ENCODE measurements around the gene EPS8L2. TPM values are rescaled to one million over a fixed set of nuclear protein-coding genes. Genes with fewer than 3 reads are reported as not detected.

The EPS8L2 gene
- total RNA-seq, 4 donors from 2014 or later: 107 to 193 (median 140) TPM

DNA sequence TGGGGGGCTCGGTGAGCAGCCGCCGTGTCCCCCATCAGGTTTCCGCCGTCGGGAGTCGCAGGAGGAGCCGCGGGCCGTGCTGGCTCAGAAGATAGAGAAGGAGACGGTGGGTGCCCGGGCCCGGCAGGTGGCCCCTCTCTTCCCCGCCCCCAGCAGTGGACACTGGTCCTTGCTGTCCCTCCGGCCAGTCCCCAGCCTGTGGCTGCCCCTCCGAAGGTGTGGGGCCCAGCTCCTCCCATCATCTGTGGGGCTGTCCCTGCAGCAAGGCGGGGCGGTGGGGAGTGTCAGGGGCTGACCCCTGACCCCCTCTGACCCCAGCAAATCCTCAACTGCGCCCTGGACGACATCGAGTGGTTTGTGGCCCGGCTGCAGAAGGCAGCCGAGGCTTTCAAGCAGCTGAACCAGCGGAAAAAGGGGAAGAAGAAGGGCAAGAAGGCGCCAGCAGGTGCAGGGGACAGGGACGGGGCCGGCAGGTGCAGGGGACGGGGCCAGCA, 15.3 kb downstream of the EPS8L2 start:
- peaks cover 13% of the 10 kb centered on the region for H3K27me3 ChIP-seq
- no peak overlapping the region for H3K27ac ChIP-seq
- peaks cover 22% of the 10 kb centered on the region for H3K36me3 ChIP-seq
- H3K4me3 ChIP-seq: peak overlapping the region; percentile 14
- no peaks in the 10 kb centered on the region for H3K9me3 ChIP-seq
- no peak for TF ChIP-seq EP300 (IDR thresholded peaks at IDR 0.05)
- no peak for TF ChIP-seq POLR2A (IDR thresholded peaks at IDR 0.05)
- TF ChIP-seq, protein P1, sequence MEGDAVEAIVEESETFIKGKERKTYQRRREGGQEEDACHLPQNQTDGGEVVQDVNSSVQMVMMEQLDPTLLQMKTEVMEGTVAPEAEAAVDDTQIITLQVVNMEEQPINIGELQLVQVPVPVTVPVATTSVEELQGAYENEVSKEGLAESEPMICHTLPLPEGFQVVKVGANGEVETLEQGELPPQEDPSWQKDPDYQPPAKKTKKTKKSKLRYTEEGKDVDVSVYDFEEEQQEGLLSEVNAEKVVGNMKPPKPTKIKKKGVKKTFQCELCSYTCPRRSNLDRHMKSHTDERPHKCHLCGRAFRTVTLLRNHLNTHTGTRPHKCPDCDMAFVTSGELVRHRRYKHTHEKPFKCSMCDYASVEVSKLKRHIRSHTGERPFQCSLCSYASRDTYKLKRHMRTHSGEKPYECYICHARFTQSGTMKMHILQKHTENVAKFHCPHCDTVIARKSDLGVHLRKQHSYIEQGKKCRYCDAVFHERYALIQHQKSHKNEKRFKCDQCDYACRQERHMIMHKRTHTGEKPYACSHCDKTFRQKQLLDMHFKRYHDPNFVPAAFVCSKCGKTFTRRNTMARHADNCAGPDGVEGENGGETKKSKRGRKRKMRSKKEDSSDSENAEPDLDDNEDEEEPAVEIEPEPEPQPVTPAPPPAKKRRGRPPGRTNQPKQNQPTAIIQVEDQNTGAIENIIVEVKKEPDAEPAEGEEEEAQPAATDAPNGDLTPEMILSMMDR (IDR thresholded peaks at IDR 0.05): no peak
- TF ChIP-seq POLR2AphosphoS5 (IDR thresholded peaks at IDR 0.05): no peak
- 71% methylated on average over 25 of the region's 28 CpGs for WGBS
- no peak for DNase-seq (ENCODE audit: low spot score in 2 of 2)
- peaks cover 33% of the 10 kb centered on the region for H3K4me1 ChIP-seq

DNA sequence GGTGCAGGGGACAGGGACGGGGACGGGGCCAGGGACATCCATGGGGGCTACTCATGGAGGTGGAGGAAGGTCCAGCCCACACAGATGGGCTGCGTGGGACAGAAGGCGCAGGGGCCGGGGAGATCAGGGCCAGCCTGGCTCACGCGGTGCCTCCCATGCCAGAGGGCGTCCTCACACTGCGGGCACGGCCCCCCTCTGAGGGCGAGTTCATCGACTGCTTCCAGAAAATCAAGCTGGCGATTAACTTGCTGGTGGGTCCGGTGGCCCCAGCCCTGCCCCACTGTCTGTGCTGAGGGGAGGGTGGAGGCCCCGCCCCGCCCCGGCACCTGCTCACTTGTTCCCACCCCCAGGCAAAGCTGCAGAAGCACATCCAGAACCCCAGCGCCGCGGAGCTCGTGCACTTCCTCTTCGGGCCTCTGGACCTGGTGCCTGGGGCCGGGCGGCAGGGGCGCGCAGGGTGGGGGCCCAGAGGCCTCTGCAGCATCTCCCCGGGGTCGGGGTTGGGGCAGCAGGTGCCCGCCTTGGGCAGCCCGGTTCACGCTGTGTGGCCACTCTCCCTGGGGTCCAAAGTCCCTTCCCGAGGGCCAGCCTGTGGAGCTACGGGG, 15.8 kb downstream of the EPS8L2 start:
- Histone ChIP-seq H3K27ac (no peak overlapping the region), H3K27me3 (peaks cover 13% of the 10 kb centered on the region), H3K4me1 (peaks cover 39% of the 10 kb centered on the region), H3K4me3 (no peak overlapping the region), H3K9me3 (no peaks in the 10 kb centered on the region), H3K36me3 (peaks cover 22% of the 10 kb centered on the region)
- 68% methylated on average over 12 of the region's 33 CpGs for WGBS
- TF ChIP-seq, protein P1 (IDR thresholded peaks at IDR 0.05): no peak
- no peak for TF ChIP-seq POLR2A (IDR thresholded peaks at IDR 0.05)
- TF ChIP-seq EP300 (IDR thresholded peaks at IDR 0.05): no peak
- TF ChIP-seq POLR2AphosphoS5 (IDR thresholded peaks at IDR 0.05): no peak
- peak in 1 of 2 donors; percentile 64 for DNase-seq (ENCODE audit: low spot score in 2 of 2)

DNA sequence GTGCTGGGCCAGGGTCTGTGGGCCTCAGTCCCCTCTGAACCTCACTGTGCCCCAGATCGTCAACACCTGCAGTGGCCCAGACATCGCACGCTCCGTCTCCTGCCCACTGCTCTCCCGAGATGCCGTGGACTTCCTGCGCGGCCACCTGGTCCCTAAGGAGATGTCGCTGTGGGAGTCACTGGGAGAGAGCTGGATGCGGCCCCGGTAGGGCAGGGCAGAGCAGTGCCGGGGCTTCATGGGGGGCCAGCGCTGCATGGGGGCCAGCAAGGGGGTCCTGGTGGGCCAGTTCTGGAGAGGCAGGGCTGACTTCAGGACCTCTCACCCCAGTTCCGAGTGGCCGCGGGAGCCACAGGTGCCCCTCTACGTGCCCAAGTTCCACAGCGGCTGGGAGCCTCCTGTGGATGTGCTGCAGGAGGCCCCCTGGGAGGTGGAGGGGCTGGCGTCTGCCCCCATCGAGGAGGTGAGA, 16.3 kb downstream of the EPS8L2 start:
- Histone ChIP-seq H3K27ac (no peak overlapping the region), H3K27me3 (peaks cover 13% of the 10 kb centered on the region), H3K4me1 (peaks cover 43% of the 10 kb centered on the region), H3K9me3 (no peaks in the 10 kb centered on the region), H3K4me3 (no peak overlapping the region), H3K36me3 (peaks cover 22% of the 10 kb centered on the region)
- 64% methylated on average over 8 of the region's 20 CpGs for WGBS
- TF ChIP-seq, protein P1 (IDR thresholded peaks at IDR 0.05): no peak
- no peak for TF ChIP-seq POLR2AphosphoS5 (IDR thresholded peaks at IDR 0.05)
- TF ChIP-seq EP300 (IDR thresholded peaks at IDR 0.05): no peak
- TF ChIP-seq POLR2A (IDR thresholded peaks at IDR 0.05): no peak
- DNase-seq (ENCODE audit: low spot score in 2 of 2): peak in 1 of 2 donors; percentile 63

DNA sequence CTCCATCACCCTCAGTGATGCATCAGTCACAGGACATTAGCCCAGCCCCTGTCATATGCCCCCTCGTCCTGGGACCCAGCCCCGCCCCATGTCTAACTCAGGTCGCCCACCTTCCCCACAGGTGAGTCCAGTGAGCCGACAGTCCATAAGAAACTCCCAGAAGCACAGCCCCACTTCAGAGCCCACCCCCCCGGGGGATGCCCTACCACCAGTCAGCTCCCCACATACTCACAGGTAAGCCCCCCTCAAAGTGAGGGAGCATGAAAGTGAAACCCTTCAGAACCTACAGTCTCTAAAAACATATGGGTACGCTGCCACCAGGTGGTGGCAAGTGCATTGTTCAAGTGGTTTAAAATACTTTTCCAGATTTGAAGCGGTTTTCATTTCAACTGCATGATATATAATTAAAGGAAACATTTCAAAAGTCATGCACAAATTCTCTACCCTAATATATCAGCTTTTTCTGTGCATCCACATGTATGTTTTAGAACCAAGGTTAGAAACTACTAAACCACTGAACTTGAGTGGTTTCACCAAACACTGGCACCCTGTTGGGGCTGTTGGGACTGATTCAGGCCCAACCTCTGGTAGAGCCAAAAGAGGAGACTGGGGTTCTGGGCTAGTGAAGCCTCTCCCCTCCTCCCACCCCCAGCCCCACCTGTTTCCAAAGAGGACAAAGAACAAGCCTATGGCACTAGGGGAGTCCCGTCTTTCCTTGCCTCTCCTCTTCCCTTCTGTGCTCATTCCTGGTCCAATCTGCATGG, 17.3 kb downstream of the EPS8L2 start:
- Histone ChIP-seq H3K36me3 (peaks cover 22% of the 10 kb centered on the region), H3K9me3 (no peaks in the 10 kb centered on the region), H3K4me3 (no peak overlapping the region), H3K27ac (no peak overlapping the region), H3K4me1 (peaks cover 52% of the 10 kb centered on the region), H3K27me3 (peaks cover 13% of the 10 kb centered on the region)
- DNase-seq (ENCODE audit: low spot score in 2 of 2): no peak
- TF ChIP-seq, protein P1 (IDR thresholded peaks at IDR 0.05): peak; percentile 62 to 72
- no peak for TF ChIP-seq POLR2A (IDR thresholded peaks at IDR 0.05)
- 70% methylated on average over 3 of the region's 8 CpGs for WGBS

Data from suprapubic skin (tissue), 4 donors.